HepG2 (cell line): ENCODE data around the gene PRR36. TPM values are rescaled to one million over a fixed set of nuclear protein-coding genes. Genes with fewer than 3 reads are reported as not detected.

Source experiments
- ATAC-seq: fragments of 200-7000 bp; cut with Tn5 transposase; 3 replicates; pipeline ENCODE4 v1.9.1; 2020; ENCODE audit warnings: mild to moderate bottlenecking, moderate library complexity
- BruUV-seq: library from RNA; stranded (reverse); fragments of 400-500 nt; replicated peaks from 2 replicates; lab custom pipeline; 2021; lab: Mats Ljungman, UMichigan
- CTCF ChIA-PET: fragments of 300-600 bp; formaldehyde crosslinking; extraction: SDS; loops from one replicate; lab custom pipeline; 2021; ENCODE audit warnings: low total read pairs, inconsistent platforms, low intra/inter-chr PET ratio; lab: Yijun Ruan, JAX
- POLR2A ChIA-PET: fragments of 350-600 bp; sonication (Branson Sonifier 250); formaldehyde crosslinking; loops from one replicate; lab custom pipeline; 2020; ENCODE audit warnings: antibody characterized with exemption, inconsistent platforms; lab: Yijun Ruan, JAX
- DNase-seq: peaks from one replicate; pipeline ENCODE4 v3.0.0-alpha.2; 2015; ENCODE audit warnings: low spot score
- FAIRE-seq: peaks from 3 replicates; lab custom pipeline; 2011; peaks lifted over from hg19 to GRCh38; lab: Jason Lieb, UNC
- H2AFZ ChIP-seq: one replicate; pipeline ENCODE4 v1.6.1; 2011; ENCODE audit warnings: low read length, inconsistent platforms
- H3K27ac ChIP-seq: fragments of 300-600 bp; 3 replicates; pipeline ENCODE4 v1.8.0; 2011; ENCODE audit warnings: mixed run types, mild to moderate bottlenecking, mixed read lengths, low read length, inconsistent platforms; ENCODE audit not compliant: insufficient read depth; ENCODE audit errors: extremely low read length
- H3K27me3 ChIP-seq, 2 experiments: fragments of 200-600 bp in 1 of 2; 2 replicates in 1 of 2; 3 replicates in 1 of 2; pipeline versions ENCODE4 v1.6.0 to v1.8.0; 2011; ENCODE audit warnings: low read length in 2 of 2, mild to moderate bottlenecking in 2 of 2, moderate library complexity in 2 of 2, inconsistent platforms in 1 of 2; ENCODE audit not compliant: insufficient read depth in 2 of 2, control insufficient read depth in 1 of 2
- H3K36me3 ChIP-seq, 2 experiments: fragments of 200-600 bp in 1 of 2; replicated peaks in 1 of 2; 2 replicates in 1 of 2; 3 replicates in 1 of 2; pipeline versions ENCODE4 v1.5.1 to v1.8.0; 2011; ENCODE audit warnings: low read length in 2 of 2, inconsistent platforms in 1 of 2; ENCODE audit not compliant: insufficient read depth in 2 of 2, control insufficient read depth in 1 of 2
- H3K4me1 ChIP-seq: 2 replicates; pipeline ENCODE4 v1.5.1; 2012; ENCODE audit warnings: low read length, inconsistent platforms; ENCODE audit not compliant: insufficient read depth
- H3K4me2 ChIP-seq: 2 replicates; pipeline ENCODE4 v1.6.0; 2011; ENCODE audit warnings: low read depth, low read length, inconsistent platforms
- H3K4me3 ChIP-seq, 3 experiments: fragments of 200-600 bp in 1 of 3; sonication (generic), shearing (Covaris generic) in 1 of 3; replicated peaks in 1 of 3; 2 replicates each; pipeline ENCODE4 v1.5.1; 2011 to 2016; ENCODE audit warnings: low read length in 3 of 3, inconsistent platforms in 2 of 3, low read depth in 2 of 3, mild to moderate bottlenecking in 2 of 3, control low read depth in 1 of 3, mixed read lengths in 1 of 3; ENCODE audit not compliant: insufficient read depth in 1 of 3
- H3K79me2 ChIP-seq: one replicate; pipeline ENCODE4 v1.6.1; 2011; ENCODE audit warnings: low read length, inconsistent platforms; ENCODE audit not compliant: insufficient read depth
- H3K9ac ChIP-seq: 2 replicates; pipeline ENCODE4 v1.6.0; 2011; ENCODE audit warnings: mild to moderate bottlenecking, low read depth, low read length, inconsistent platforms; ENCODE audit not compliant: insufficient read depth
- H3K9me3 ChIP-seq: 2 replicates; pipeline ENCODE4 v1.5.1; 2012; ENCODE audit warnings: mild to moderate bottlenecking, low read length
- H4K20me1 ChIP-seq: 2 replicates; pipeline ENCODE4 v1.6.0; 2011; ENCODE audit warnings: inconsistent platforms, mild to moderate bottlenecking, low read length, moderate library complexity; ENCODE audit not compliant: insufficient read depth
- ARNT ChIP-seq: fragments of 450-650 bp; IDR thresholded peaks from 2 replicates; pipeline ENCODE4 v1.6.1; 2017
- GLI4 ChIP-seq: sonication (generic); formaldehyde crosslinking; IDR thresholded peaks from 2 replicates; pipeline ENCODE4 v1.5.1; 2020; ENCODE audit warnings: missing genetic modification reagents, mild to moderate bottlenecking, moderate library complexity, borderline replicate concordance
- KDM5A ChIP-seq: fragments of 200-600 bp; sonication (generic); IDR thresholded peaks from 2 replicates; pipeline ENCODE4 v1.7.0; 2018; ENCODE audit warnings: antibody characterized with exemption, mild to moderate bottlenecking, low read length, borderline replicate concordance
- POLR2AphosphoS2 ChIP-seq: IDR thresholded peaks from 2 replicates; pipeline ENCODE4 v1.6.1; 2011; ENCODE audit warnings: low read depth, low read length, improper control_type of control experiment
- SRSF4 ChIP-seq: fragments of 200-400 bp; formaldehyde crosslinking; IDR thresholded peaks from one replicate; pipeline ENCODE4 v1.6.1; 2018; ENCODE audit warnings: mild to moderate bottlenecking, low read depth, low read length, moderate library complexity; ENCODE audit not compliant: poor library complexity, severe bottlenecking
- ZNF124 ChIP-seq: sonication (generic); formaldehyde crosslinking; IDR thresholded peaks from 2 replicates; pipeline ENCODE4 v1.4.0; 2020; ENCODE audit warnings: missing genetic modification reagents
- ZNF317 ChIP-seq: sonication (generic); formaldehyde crosslinking; IDR thresholded peaks from 2 replicates; pipeline ENCODE4 v1.5.0; 2020; ENCODE audit warnings: mild to moderate bottlenecking, missing genetic modification reagents
- ZNF766 ChIP-seq: sonication (generic); formaldehyde crosslinking; IDR thresholded peaks from 2 replicates; pipeline ENCODE4 v1.5.0; 2020; ENCODE audit warnings: missing genetic modification reagents, borderline replicate concordance
- ZNF883 ChIP-seq: sonication (generic); formaldehyde crosslinking; IDR thresholded peaks from 2 replicates; pipeline ENCODE4 v1.5.1; 2020; ENCODE audit warnings: mild to moderate bottlenecking, missing genetic modification reagents; ENCODE audit errors: not compliant biosample characterization
- WGBS: methylation state at CpG from one replicate; pipeline ENCODE4 v1.1.6; 2017; ENCODE audit warnings: low lambda C conversion rate; 5-methylcytosine and 5-hydroxymethylcytosine counted together
- in situ Hi-C: cut with HindIII; loops from 2 replicates; pipeline ENCODE4 v1.10.0; 2017; ENCODE audit warnings: low pct_unique_long_range_greater_than_20kb; ENCODE audit not compliant: extremely low pct_ligation_motif_present
- intact Hi-C: fragments of 100-400 bp; cut with micrococcal nuclease; formaldehyde crosslinking; loops from one replicate; pipeline ENCODE4 v1.10.0; 2022; ENCODE audit not compliant: unreplicated experiment
- polyA plus RNA-seq, 8 experiments: library from polyadenylated mRNA; depleted of rRNA in 3 of 8; stranded (reverse) in 7 of 8; unstranded in 1 of 8; fragments of >200 nt; fragmentation: Illumina TruSeq in 4 of 8; extraction: Trizol in 4 of 8; gene quantifications; 2 replicates each; pipeline versions ENCODE4 v1.2.1 to v1.2.3, GENCODE V29; 2011 to 2016; ENCODE audit warnings: low read depth in 4 of 8, missing spikeins in 1 of 8, mixed read lengths in 1 of 8; ENCODE audit not compliant: insufficient read depth in 1 of 8
- total RNA-seq, 5 experiments: library from RNA; depleted of rRNA; stranded (reverse); fragments of >200 nt; fragmentation: Illumina TruSeq; extraction: Trizol; gene quantifications; 2 replicates each; pipeline ENCODE4 v1.2.3, GENCODE V29; 2016; ENCODE audit warnings: low read depth in 1 of 5
- TF ChIP-seq, protein P1 (sequence below): IDR thresholded peaks from 2 replicates; pipeline ENCODE4 v1.6.1; 2018; ENCODE audit warnings: missing genetic modification reagents
- TF ChIP-seq, protein P2 (sequence below), 2 experiments: sonication (generic) in 1 of 2; formaldehyde crosslinking in 1 of 2; IDR thresholded peaks; 2 replicates each; pipeline versions ENCODE4 v1.4.0 to v1.6.1; 2016 to 2020; ENCODE audit warnings: borderline replicate concordance in 1 of 2, low read depth in 1 of 2, mild to moderate bottlenecking in 1 of 2, missing genetic modification reagents in 1 of 2
- TF ChIP-seq, protein P3 (sequence below): sonication (generic); formaldehyde crosslinking; IDR thresholded peaks from 2 replicates; pipeline ENCODE4 v1.5.0; 2020; ENCODE audit warnings: missing genetic modification reagents
- TF ChIP-seq, protein P4 (sequence below): sonication (generic); formaldehyde crosslinking; IDR thresholded peaks from 2 replicates; pipeline ENCODE4 v1.5.1; 2020; ENCODE audit warnings: missing genetic modification reagents, mild to moderate bottlenecking, borderline replicate concordance

PRR36 gene
- total and polyA plus RNA-seq, 2 of the 13 experiments (the other 11 are each of a cell fraction or from before 2014, with no cell fraction given): 0.07 to 0.17 TPM

DNA sequence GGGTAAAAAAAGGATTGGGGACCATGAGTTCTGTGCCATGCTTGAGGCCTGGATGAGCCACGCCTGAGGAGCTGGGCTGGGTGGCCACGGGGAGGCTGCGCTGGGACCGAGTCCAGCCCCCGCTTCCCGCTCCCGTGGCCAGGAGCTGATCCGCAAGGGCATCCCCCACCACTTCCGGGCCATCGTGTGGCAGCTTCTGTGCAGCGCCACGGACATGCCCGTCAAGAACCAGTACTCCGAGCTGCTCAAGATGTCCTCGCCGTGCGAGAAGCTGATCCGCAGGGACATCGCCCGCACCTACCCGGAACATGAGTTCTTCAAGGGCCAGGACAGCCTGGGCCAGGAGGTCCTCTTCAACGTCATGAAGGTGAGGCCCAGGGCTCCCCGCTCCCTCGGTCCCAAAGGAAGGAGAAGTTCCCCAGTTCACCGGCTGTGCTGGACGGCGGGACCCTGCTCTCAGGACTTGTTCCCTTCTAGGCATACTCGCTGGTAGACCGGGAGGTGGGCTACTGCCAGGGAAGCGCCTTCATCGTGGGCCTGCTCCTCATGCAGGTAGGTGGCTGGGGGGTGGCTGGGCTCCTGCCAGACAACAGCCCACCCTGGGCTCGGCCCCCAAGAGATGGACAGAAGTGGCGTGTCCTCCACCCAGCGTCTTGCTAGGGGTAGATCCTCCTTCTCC is 25.3 kb downstream of the PRR36 start:
- ATAC-seq (no peak), DNase-seq (no peak), FAIRE-seq (no peak)
- POLR2A ChIA-PET: no interaction called here
- Histone ChIP-seq H3K4me1 (peaks cover 38% of the 10 kb centered on the region), H3K9me3 (no peaks in the 10 kb centered on the region), H3K36me3 (no peaks in the 10 kb centered on the region), H3K79me2 (no peaks in the 10 kb centered on the region), H3K27me3 (peaks cover 0 to 5% of the 10 kb centered on the region in 2 experiments; a peak in 2 of 5 replicates), H2AFZ (no peak overlapping the region), H3K9ac (no peak overlapping the region), H3K27ac (no peak overlapping the region), H3K4me2 (no peak overlapping the region), H4K20me1 (no peaks in the 10 kb centered on the region), H3K4me3 (no peak overlapping the region)
- intact Hi-C loops (no loop called here), in situ Hi-C loops (no loop called here)
- WGBS: 92% methylated on average over 7 of the region's 34 CpGs
- TF ChIP-seq, protein P1, sequence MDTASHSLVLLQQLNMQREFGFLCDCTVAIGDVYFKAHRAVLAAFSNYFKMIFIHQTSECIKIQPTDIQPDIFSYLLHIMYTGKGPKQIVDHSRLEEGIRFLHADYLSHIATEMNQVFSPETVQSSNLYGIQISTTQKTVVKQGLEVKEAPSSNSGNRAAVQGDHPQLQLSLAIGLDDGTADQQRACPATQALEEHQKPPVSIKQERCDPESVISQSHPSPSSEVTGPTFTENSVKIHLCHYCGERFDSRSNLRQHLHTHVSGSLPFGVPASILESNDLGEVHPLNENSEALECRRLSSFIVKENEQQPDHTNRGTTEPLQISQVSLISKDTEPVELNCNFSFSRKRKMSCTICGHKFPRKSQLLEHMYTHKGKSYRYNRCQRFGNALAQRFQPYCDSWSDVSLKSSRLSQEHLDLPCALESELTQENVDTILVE (CRISPR knock-in tag): no peak
- TF ChIP-seq, protein P2, sequence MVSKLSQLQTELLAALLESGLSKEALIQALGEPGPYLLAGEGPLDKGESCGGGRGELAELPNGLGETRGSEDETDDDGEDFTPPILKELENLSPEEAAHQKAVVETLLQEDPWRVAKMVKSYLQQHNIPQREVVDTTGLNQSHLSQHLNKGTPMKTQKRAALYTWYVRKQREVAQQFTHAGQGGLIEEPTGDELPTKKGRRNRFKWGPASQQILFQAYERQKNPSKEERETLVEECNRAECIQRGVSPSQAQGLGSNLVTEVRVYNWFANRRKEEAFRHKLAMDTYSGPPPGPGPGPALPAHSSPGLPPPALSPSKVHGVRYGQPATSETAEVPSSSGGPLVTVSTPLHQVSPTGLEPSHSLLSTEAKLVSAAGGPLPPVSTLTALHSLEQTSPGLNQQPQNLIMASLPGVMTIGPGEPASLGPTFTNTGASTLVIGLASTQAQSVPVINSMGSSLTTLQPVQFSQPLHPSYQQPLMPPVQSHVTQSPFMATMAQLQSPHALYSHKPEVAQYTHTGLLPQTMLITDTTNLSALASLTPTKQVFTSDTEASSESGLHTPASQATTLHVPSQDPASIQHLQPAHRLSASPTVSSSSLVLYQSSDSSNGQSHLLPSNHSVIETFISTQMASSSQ (IDR thresholded peaks at IDR 0.05; ENCODE audit: low read depth): no peak
- TF ChIP-seq, protein P2 (CRISPR knock-in tag; IDR thresholded peaks at IDR 0.05; ENCODE audit: borderline replicate concordance): no peak
- no peak for TF ChIP-seq ZNF766 (CRISPR knock-in tag)
- TF ChIP-seq POLR2AphosphoS2: no peak
- no peak for TF ChIP-seq SRSF4
- TF ChIP-seq, protein P3, sequence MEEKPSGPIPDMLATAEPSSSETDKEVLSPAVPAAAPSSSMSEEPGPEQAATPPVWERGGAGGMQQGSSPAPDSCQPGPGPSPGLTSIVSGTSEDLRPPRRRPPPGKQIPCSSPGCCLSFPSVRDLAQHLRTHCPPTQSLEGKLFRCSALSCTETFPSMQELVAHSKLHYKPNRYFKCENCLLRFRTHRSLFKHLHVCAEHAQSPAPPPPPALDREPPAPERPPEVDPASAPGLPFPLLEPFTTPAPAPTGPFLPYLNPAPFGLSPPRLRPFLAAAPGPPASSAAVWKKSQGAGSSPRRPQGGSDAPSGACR (CRISPR knock-in tag): no peak
- no peak for TF ChIP-seq ZNF883
- TF ChIP-seq KDM5A: no peak
- no peak for TF ChIP-seq ZNF124 (CRISPR knock-in tag)
- no peak for TF ChIP-seq ZNF317 (CRISPR knock-in tag)
- TF ChIP-seq ARNT: no peak
- TF ChIP-seq GLI4 (CRISPR knock-in tag): no peak
- TF ChIP-seq, protein P4, sequence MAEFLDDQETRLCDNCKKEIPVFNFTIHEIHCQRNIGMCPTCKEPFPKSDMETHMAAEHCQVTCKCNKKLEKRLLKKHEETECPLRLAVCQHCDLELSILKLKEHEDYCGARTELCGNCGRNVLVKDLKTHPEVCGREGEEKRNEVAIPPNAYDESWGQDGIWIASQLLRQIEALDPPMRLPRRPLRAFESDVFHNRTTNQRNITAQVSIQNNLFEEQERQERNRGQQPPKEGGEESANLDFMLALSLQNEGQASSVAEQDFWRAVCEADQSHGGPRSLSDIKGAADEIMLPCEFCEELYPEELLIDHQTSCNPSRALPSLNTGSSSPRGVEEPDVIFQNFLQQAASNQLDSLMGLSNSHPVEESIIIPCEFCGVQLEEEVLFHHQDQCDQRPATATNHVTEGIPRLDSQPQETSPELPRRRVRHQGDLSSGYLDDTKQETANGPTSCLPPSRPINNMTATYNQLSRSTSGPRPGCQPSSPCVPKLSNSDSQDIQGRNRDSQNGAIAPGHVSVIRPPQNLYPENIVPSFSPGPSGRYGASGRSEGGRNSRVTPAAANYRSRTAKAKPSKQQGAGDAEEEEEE: no peak
- BruUV-seq: no TSS peak
- CTCF ChIA-PET: no interaction called here
